ENCODE results near the gene THADA.

- TF ChIP-seq TARDBP (IDR thresholded peaks at IDR 0.05) (no peak), ZNF384 (IDR thresholded peaks at IDR 0.05) (no peak), ARNT (IDR thresholded peaks at IDR 0.05) (no peak), SP1 (IDR thresholded peaks at IDR 0.05) (no peak), ELF4 (IDR thresholded peaks at IDR 0.05) (no peak), LEF1 (IDR thresholded peaks at IDR 0.05; ENCODE audit: borderline replicate concordance) (no peak), FOXM1 (IDR thresholded peaks at IDR 0.05; ENCODE audit: borderline replicate concordance) (no peak), CTBP1 (IDR thresholded peaks at IDR 0.05; ENCODE audit: borderline replicate concordance) (no peak), FOXK2 (IDR thresholded peaks at IDR 0.05) (no peak), HDGF (IDR thresholded peaks at IDR 0.05; ENCODE audit: borderline replicate concordance) (no peak), NFRKB (IDR thresholded peaks at IDR 0.05) (no peak), SUZ12 (IDR thresholded peaks at IDR 0.05) (no peak)
- TF ChIP-seq, protein P1, sequence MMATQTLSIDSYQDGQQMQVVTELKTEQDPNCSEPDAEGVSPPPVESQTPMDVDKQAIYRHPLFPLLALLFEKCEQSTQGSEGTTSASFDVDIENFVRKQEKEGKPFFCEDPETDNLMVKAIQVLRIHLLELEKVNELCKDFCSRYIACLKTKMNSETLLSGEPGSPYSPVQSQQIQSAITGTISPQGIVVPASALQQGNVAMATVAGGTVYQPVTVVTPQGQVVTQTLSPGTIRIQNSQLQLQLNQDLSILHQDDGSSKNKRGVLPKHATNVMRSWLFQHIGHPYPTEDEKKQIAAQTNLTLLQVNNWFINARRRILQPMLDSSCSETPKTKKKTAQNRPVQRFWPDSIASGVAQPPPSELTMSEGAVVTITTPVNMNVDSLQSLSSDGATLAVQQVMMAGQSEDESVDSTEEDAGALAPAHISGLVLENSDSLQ (IDR thresholded peaks at IDR 0.05) = no peak
Measured at GRCh38 chr2:43217228-43218154, 378.3 kb downstream of the THADA start.
